ENCODE measurements around the gene TMEM229A. TPM values are rescaled to one million over a fixed set of nuclear protein-coding genes. Genes with fewer than 3 reads are reported as not detected.

TMEM229A gene
- total and polyA plus RNA-seq, 9 of the 15 experiments (the other 6 are each of a cell fraction or from before 2014, with no cell fraction given) = not detected

DNA sequence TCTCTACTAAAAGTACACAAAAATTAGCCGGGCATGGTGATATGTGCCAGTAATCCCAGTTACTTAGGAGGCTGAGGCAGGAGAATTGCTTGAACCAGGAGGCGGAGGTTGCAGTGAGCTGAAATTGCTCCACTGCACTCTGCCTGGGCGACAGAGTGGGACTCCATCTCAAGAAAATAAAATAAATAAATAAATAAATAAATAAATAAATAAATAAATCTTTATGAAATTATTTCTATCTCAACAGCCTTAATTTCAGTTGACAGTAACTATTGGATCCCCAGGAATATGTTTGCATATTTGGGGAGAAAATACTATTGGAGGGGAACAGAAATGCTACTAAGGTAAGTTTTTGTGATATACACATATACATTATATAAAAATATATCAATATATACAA lies 20.0 kb downstream of the TMEM229A start:
- Histone ChIP-seq H2AFZ (ENCODE audit: low read depth, low read length) (no peak overlapping the region), H3K36me3 (ENCODE audit: control insufficient read depth, insufficient read depth, low read length) (no peaks in the 10 kb centered on the region), H3K79me2 (ENCODE audit: control insufficient read depth, insufficient read depth, low read length) (no peaks in the 10 kb centered on the region), H3K27ac (ENCODE audit: extremely low read depth, low read depth, low read length) (no peak overlapping the region), H3K9me1 (ENCODE audit: control insufficient read depth, insufficient read depth, low read length) (no peaks in the 10 kb centered on the region), H3K4me1 (replicated peaks in 1 of 2; ENCODE audit: control insufficient read depth in 2 of 2, insufficient read depth in 2 of 2, low read length in 2 of 2) (no peaks in the 10 kb centered on the region), H3K4me2 (ENCODE audit: insufficient read depth, low read length) (no peak overlapping the region), H3K9ac (ENCODE audit: insufficient read depth in 1 of 2, low read depth in 2 of 2, low read length in 2 of 2) (no peak overlapping the region), H3K27me3 (ENCODE audit: control insufficient read depth in 2 of 2, insufficient read depth in 2 of 2, low read length in 2 of 2) (no peaks in the 10 kb centered on the region), H3K4me3 (no peak overlapping the region), H4K20me1 (replicated peaks; ENCODE audit: control insufficient read depth, insufficient read depth, low read length) (no peaks in the 10 kb centered on the region), H3K9me3 (replicated peaks; ENCODE audit: control insufficient read depth, insufficient read depth, low read depth, low read length) (no peaks in the 10 kb centered on the region)
- ChIA-PET CTCF (ENCODE audit: low intra/inter-chr PET ratio) (no interaction called here), POLR2A (interaction anchor here (0.5 kb wide), 1 partner anchor 38 kb away, joined by 3 read pairs; no protein-coding TSS in a partner anchor)
- in situ Hi-C loops (cut with MboI) = no loop called here
- no peak for ATAC-seq
- no peak for FAIRE-seq
- no peak for DNase-seq (ENCODE audit: extremely low read depth in 1 of 4, low spot score in 3 of 4)
- intact Hi-C loops (cut with micrococcal nuclease) = no loop called here
- 2% methylated on average over 3 of the region's 3 CpGs for WGBS (ENCODE audit: insufficient coverage, low coverage, missing lambda C conversion rate)
- BruUV-seq (replicated peaks) = no TSS peak
- no peak for TF ChIP-seq RCOR1 (IDR thresholded peaks at IDR 0.05; ENCODE audit: borderline replicate concordance in 1 of 2, low read depth in 2 of 2, low read length in 2 of 2)

- WGBS (ENCODE audit: insufficient coverage, low coverage, missing lambda C conversion rate) = 3% methylated on average over 2 of the region's 2 CpGs
- Histone ChIP-seq H3K9ac (ENCODE audit: insufficient read depth in 1 of 2, low read depth in 2 of 2, low read length in 2 of 2) (no peak overlapping the region), H3K4me3 (no peak overlapping the region), H4K20me1 (replicated peaks; ENCODE audit: control insufficient read depth, insufficient read depth, low read length) (no peaks in the 10 kb centered on the region), H3K4me1 (replicated peaks in 1 of 2; ENCODE audit: control insufficient read depth in 2 of 2, insufficient read depth in 2 of 2, low read length in 2 of 2) (no peaks in the 10 kb centered on the region), H3K4me2 (ENCODE audit: insufficient read depth, low read length) (no peak overlapping the region), H3K27ac (ENCODE audit: extremely low read depth, low read depth, low read length) (no peak overlapping the region), H3K27me3 (ENCODE audit: control insufficient read depth in 2 of 2, insufficient read depth in 2 of 2, low read length in 2 of 2) (no peaks in the 10 kb centered on the region), H2AFZ (ENCODE audit: low read depth, low read length) (no peak overlapping the region), H3K9me1 (ENCODE audit: control insufficient read depth, insufficient read depth, low read length) (no peaks in the 10 kb centered on the region), H3K36me3 (ENCODE audit: control insufficient read depth, insufficient read depth, low read length) (no peaks in the 10 kb centered on the region), H3K79me2 (ENCODE audit: control insufficient read depth, insufficient read depth, low read length) (no peaks in the 10 kb centered on the region), H3K9me3 (replicated peaks; ENCODE audit: control insufficient read depth, insufficient read depth, low read depth, low read length) (no peaks in the 10 kb centered on the region)
- FAIRE-seq (no peak), ATAC-seq (no peak), DNase-seq (ENCODE audit: extremely low read depth in 1 of 4, low spot score in 3 of 4) (no peak)
- POLR2A ChIA-PET = no interaction called here
- BruUV-seq (replicated peaks) = no TSS peak
- intact Hi-C loops (cut with micrococcal nuclease) (no loop called here), in situ Hi-C loops (cut with MboI) (no loop called here)
- CTCF ChIA-PET (ENCODE audit: low intra/inter-chr PET ratio) = no interaction called here
- TF ChIP-seq TCF3 (CRISPR knock-in tag; IDR thresholded peaks at IDR 0.05) = no peak
- TF ChIP-seq ZNF133 (CRISPR knock-in tag; IDR thresholded peaks at IDR 0.05) = no peak
- no peak for TF ChIP-seq HNRNPH1 (optimal IDR thresholded peaks at IDR 0.05; ENCODE audit: low read depth, low read length)
- TF ChIP-seq ARNT (IDR thresholded peaks at IDR 0.05) = no peak
- TF ChIP-seq MCM5 (IDR thresholded peaks at IDR 0.05; ENCODE audit: low read depth) = no peak
- TF ChIP-seq RNF219 (CRISPR knock-in tag; IDR thresholded peaks at IDR 0.05) = no peak
- no peak for TF ChIP-seq ZNF609 (CRISPR knock-in tag; IDR thresholded peaks at IDR 0.05; ENCODE audit: borderline replicate concordance)
- no peak for TF ChIP-seq CBFA2T3 (IDR thresholded peaks at IDR 0.05)
Observed at GRCh38 chr7:124009321-124009720, 23.5 kb downstream of the TMEM229A start.
